Activated T-helper 1 cell treated with anti-CD3 and anti-CD28 coated beads, Interleukin-12 subunit alpha, Interleukin-12 subunit beta, Interleukin-2, Interleukin-4 antibody, amounts not matched to agents 30 ng/mL and 10 ng/mL and 1 ng/mL, durations not matched to agents 14 hours and 24 hours and 36 hours (primary cell): Measurements from ENCODE around the gene RNASEH2A. TPM values are rescaled to one million over a fixed set of nuclear protein-coding genes. Genes with fewer than 3 reads are reported as not detected.
A peak's percentile ranks its signal among the peaks of the same experiment; 100 is the strongest.

Experiments used
- DNase-seq: peaks from one replicate; pipeline ENCODE4 v3.0.0; 2021; ENCODE audit warnings: low spot score
- H3K27ac Mint-ChIP-seq: one replicate; pipeline ENCODE4 v1.8.0; 2021; ENCODE audit warnings: mild to moderate bottlenecking, mixed read lengths
- H3K27me3 Mint-ChIP-seq: one replicate; pipeline ENCODE4 v1.8.0; 2022; ENCODE audit warnings: mild to moderate bottlenecking, moderate library complexity, mixed read lengths; ENCODE audit not compliant: insufficient read depth
- H3K36me3 Mint-ChIP-seq: one replicate; pipeline ENCODE4 v1.8.0; 2021; ENCODE audit warnings: low read depth, mixed read lengths
- H3K4me1 Mint-ChIP-seq: one replicate; pipeline ENCODE4 v1.8.0; 2021; ENCODE audit warnings: low read depth, mixed read lengths
- H3K4me3 Mint-ChIP-seq: one replicate; pipeline ENCODE4 v1.8.0; 2021; ENCODE audit warnings: mild to moderate bottlenecking, moderate library complexity, mixed read lengths
- H3K9me3 Mint-ChIP-seq: one replicate; pipeline ENCODE4 v1.8.0; 2021; ENCODE audit warnings: mixed read lengths
- intact Hi-C: fragments of 100-400 bp; cut with micrococcal nuclease; formaldehyde crosslinking; loops from one replicate; pipeline ENCODE4 v1.15.1; 2024
- total RNA-seq: library from RNA; stranded (reverse); gene quantifications from 2 replicates; pipeline ENCODE4 v1.2.3, GENCODE V29; 2022

RNASEH2A gene
- total RNA-seq, 1 donor from 2014 or later, result 36.1 TPM

- H3K27ac Mint-ChIP-seq, result no peak overlapping the region
- intact Hi-C loops, result loop anchor here (1.0 to 2.0 kb wide), 6 partner anchors 41 to 283 kb away; partner anchors contain the start of gene RNASEH2A
- no peaks in the 10 kb centered on the region for H3K9me3 Mint-ChIP-seq
- H3K4me3 Mint-ChIP-seq, result peak overlapping the region; percentile 53
- no peaks in the 10 kb centered on the region for H3K36me3 Mint-ChIP-seq
- peaks cover 12% of the 10 kb centered on the region for H3K27me3 Mint-ChIP-seq
- H3K4me1 Mint-ChIP-seq, result peaks cover 8% of the 10 kb centered on the region
- DNase-seq, result peak; percentile 84
These were observed 41.1 kb downstream of the RNASEH2A start for GRCh38 chr19:12847159-12848139.

DNA sequence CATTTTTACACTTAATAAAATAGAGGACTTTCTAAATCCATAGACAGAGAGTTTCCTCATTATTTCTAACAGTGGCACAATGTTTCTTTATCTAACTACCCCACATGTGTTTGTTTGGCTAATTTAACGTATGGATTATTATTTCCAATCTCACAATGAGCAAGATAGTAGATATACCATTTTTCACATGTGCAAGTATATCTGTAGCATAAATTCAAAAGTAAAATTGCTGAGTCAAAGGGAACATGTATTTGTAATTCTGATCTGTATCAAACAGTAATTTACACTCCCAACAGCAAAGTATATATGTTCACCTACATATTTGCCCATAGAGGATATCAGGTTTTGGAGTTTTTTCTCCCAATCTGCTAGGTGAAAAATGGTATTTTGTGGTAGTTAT lies 50.3 kb downstream of the RNASEH2A start:
- Mint-ChIP-seq H3K27me3 (peaks cover 4% of the 10 kb centered on the region), H3K27ac (no peak overlapping the region), H3K36me3 (no peaks in the 10 kb centered on the region), H3K9me3 (no peaks in the 10 kb centered on the region), H3K4me3 (no peak overlapping the region), H3K4me1 (no peaks in the 10 kb centered on the region)
- intact Hi-C loops, result no loop called here
- DNase-seq, result no peak

DNA sequence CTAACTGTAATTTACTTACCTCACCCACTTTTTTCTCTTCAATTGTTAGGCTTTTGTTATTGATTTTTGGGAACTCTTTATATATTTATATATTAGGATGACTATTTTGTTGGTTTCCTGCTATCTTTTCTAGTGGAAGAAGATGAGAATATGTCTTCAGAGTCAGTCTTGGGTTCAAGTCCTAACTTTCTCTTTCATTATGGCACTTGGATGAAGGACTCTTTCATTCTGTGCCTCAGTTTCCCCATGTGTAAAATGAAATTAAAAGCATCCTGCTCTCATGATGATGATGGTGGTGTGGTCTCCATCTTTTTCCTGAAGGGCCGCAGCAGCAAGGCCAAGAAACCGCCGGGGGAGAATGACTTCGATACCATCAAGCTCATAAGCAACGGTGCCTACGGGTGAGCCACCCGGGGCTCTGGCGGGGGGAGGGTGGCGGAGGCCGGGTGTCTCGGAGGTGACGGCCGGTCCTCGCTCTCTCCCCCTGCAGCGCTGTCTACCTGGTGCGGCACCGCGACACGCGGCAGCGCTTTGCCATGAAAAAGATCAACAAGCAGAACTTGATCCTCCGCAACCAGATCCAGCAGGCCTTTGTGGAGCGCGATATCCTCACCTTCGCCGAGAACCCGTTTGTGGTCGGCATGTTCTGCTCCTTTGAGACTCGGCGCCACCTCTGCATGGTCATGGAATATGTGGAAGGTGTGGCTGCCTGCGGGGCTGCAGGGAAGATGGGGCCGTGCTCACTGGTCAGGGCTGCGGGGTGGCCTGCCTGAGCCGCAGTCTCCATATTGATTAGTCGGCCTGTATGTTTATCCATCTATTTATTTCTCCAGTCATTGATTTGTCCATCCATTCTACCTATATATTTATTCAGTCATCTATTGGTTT lies 51.9 kb downstream of the RNASEH2A start:
- intact Hi-C loops, result no loop called here
- H3K4me1 Mint-ChIP-seq, result no peaks in the 10 kb centered on the region

GRCh38 chr19:12859546-12859945 lies 53.2 kb downstream of the RNASEH2A start:
- no peaks in the 10 kb centered on the region for H3K4me1 Mint-ChIP-seq
- no peaks in the 10 kb centered on the region for H3K9me3 Mint-ChIP-seq
- H3K27ac Mint-ChIP-seq, result no peak overlapping the region
- no peak for DNase-seq
- H3K4me3 Mint-ChIP-seq, result no peak overlapping the region
- H3K36me3 Mint-ChIP-seq, result no peaks in the 10 kb centered on the region
- peaks cover 7% of the 10 kb centered on the region for H3K27me3 Mint-ChIP-seq
- intact Hi-C loops, result no loop called here

More for the DNA sequence above, 51.9 kb downstream of the RNASEH2A start:
- Mint-ChIP-seq H3K4me3 (no peak overlapping the region), H3K9me3 (no peaks in the 10 kb centered on the region), H3K27ac (no peak overlapping the region), H3K36me3 (no peaks in the 10 kb centered on the region), H3K27me3 (peaks cover 7% of the 10 kb centered on the region)
- no peak for DNase-seq

Other genes starting within 250 kb of the RNASEH2A start
- gene ZNF490, start 195.8 kb upstream of the RNASEH2A start, total RNA-seq, result 9.2 and 9.4 TPM in 2 replicates
- 23.5 and 29.0 TPM in 2 replicates for gene ZNF791, start 195.7 kb upstream of the RNASEH2A start, total RNA-seq
- 132 and 143 TPM in 2 replicates for gene MAN2B1, start 139.8 kb upstream of the RNASEH2A start, total RNA-seq
- 25.6 and 27.1 TPM in 2 replicates for gene WDR83, start 139.8 kb upstream of the RNASEH2A start, total RNA-seq
- 144 and 147 TPM in 2 replicates for gene DHPS, start 124.7 kb upstream of the RNASEH2A start, total RNA-seq
- gene GNG14, start 118.6 kb upstream of the RNASEH2A start, total RNA-seq, result 0.73 TPM in 1 of 2 replicates, not detected in the other
- gene FBXW9, start 110.0 kb upstream of the RNASEH2A start, total RNA-seq, result 11.8 and 12.2 TPM in 2 replicates
- 152 and 153 TPM in 2 replicates for gene TNPO2, start 82.7 kb upstream of the RNASEH2A start, total RNA-seq
- gene TRIR, start 71.9 kb upstream of the RNASEH2A start, total RNA-seq, result 231 and 239 TPM in 2 replicates
- gene GET3, start 69.1 kb upstream of the RNASEH2A start, total RNA-seq, result 68.0 and 70.9 TPM in 2 replicates
- 0.12 TPM in 1 of 2 replicates, not detected in the other for gene BEST2, start 54.8 kb upstream of the RNASEH2A start, total RNA-seq
- 13.3 and 15.7 TPM in 2 replicates for gene HOOK2, start 31.0 kb upstream of the RNASEH2A start, total RNA-seq
- gene JUNB, start 15.1 kb upstream of the RNASEH2A start, total RNA-seq, result 311 and 312 TPM in 2 replicates
- gene PRDX2, start 4.8 kb upstream of the RNASEH2A start, total RNA-seq, result 277 and 280 TPM in 2 replicates
- gene THSD8, start 4.5 kb upstream of the RNASEH2A start, total RNA-seq, result 28.0 and 28.1 TPM in 2 replicates
- not detected in 2 replicates for gene RTBDN, start 28.0 kb downstream of the RNASEH2A start, total RNA-seq
- gene MAST1, start 31.9 kb downstream of the RNASEH2A start, total RNA-seq, result 1.4 and 1.7 TPM in 2 replicates
- 22.9 and 23.7 TPM in 2 replicates for gene DNASE2, start 74.9 kb downstream of the RNASEH2A start, total RNA-seq
- 0.80 and 1.3 TPM in 2 replicates for gene KLF1, start 80.6 kb downstream of the RNASEH2A start, total RNA-seq
- 65.9 and 68.8 TPM in 2 replicates for gene GCDH, start 84.6 kb downstream of the RNASEH2A start, total RNA-seq
- 1.9 and 4.1 TPM in 2 replicates for gene SYCE2, start 112.7 kb downstream of the RNASEH2A start, total RNA-seq
- 217 and 220 TPM in 2 replicates for gene FARSA, start 127.1 kb downstream of the RNASEH2A start, total RNA-seq
- 913 and 933 TPM in 2 replicates for gene CALR, start 132.0 kb downstream of the RNASEH2A start, total RNA-seq
- 197 and 202 TPM in 2 replicates for gene RAD23A, start 139.3 kb downstream of the RNASEH2A start, total RNA-seq
- 32.1 and 33.2 TPM in 2 replicates for gene GADD45GIP1, start 150.6 kb downstream of the RNASEH2A start, total RNA-seq
- 0.10 TPM in 2 replicates for gene DAND5, start 163.0 kb downstream of the RNASEH2A start, total RNA-seq
- gene NFIX, start 188.9 kb downstream of the RNASEH2A start, total RNA-seq, result 4.5 and 8.0 TPM in 2 replicates